ENCODE measurements around the gene LAMC3.
"Not testable (repeated sequence)": the region's sequence is repeated elsewhere in the genome, so short reads cannot be mapped to it uniquely, and the experiment has no call there.

The LAMC3 gene

DNA sequence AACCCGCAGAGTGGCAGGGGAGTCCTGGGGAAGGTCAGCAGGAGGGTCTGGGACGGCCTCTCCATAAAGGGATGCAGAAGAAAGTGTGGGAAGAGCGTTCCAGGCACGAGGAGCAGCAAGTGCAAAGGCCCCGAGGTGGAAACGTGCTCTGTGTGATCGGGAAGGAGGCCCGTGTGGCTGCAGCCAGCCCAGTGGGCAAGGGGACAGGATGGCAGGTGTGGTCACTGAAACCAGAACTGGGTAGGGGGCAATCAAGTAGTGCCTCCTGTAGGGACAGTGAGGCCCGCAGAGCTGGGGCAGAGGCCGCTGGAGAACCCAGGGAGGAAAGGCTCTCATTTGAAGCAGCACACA, 16.3 kb upstream of the LAMC3 start:
- no peak for DNase-seq

DNA sequence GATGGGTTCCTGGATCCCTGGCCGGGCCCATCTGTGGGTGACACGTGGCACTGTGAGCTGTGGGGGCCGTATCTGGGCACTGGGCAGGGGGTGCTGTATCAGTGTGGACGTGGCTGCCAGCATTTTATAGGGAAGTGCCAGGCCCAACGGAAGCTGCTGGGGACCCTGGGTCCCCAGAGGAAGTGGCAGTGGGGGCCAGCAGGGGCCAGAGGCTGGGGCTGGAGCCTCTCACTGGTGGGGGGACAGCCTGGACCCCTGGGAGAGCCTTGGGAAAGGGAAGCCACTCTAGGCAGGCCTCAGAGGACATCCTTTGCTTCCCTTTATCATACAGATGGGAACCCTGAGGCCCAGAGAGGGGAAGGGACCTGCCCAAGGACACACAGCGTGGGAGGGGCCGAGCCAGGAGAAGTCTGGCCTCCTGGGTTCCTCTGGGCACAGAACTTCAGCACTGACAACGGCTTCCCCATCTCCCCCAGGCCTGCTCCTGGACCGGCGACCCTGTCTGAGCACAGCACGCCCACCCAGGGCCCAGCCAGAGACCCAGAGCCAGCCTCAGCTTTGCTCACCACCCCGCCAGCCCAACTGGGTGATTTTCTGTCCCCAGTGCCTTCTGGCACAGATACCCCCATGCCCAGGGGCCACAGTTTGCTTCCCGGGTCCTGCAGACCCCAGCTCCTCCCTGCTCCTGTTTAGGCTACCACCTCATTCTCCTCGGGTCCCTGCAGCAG, 15.5 kb upstream of the LAMC3 start:
- DNase-seq = no peak

DNA sequence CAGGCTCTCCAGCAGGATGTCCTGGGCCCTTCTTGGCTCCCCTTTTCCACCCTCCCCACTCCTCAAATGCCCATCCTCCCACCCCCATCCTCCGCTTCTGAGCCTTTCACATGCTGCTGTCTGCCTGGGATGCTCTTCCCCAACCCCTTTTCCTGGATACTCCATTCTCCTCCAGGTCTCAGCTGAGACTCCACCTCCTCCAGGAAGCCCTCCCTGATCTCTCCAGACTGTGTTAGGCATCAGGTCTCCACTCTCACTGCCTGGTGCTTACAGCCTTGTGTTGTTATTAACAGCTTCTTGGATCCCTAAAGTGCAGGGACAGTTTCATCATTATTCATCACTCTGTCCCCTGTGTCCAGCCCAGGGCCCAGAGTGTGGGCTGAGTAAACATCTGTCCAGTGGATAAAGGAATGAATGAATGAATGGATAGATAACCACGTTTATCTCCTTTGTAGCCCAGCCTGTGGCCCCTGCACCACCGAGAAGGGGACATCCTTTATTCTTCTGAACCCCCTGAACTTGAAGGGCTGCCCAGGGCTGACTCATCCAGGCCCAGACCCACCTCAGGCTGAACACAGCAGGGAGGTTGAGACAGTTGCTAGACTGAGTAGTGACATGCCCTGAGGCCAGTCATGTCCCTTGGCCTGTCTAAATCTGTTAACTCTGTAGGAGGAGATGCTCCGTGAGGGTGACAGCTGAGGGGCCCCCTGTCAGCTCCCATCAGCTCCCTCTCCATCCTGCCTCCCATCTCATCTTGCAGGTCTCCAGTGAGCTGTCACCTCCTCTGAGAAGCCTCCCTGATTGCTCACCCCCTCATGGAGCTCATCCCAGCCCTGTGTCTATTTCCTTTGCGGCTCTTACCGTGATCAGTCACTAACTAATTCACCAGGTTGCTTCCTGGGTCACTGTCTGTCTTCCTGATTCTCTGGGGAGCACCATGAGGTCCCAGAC, 14.6 kb upstream of the LAMC3 start:
- no peak for DNase-seq

DNA sequence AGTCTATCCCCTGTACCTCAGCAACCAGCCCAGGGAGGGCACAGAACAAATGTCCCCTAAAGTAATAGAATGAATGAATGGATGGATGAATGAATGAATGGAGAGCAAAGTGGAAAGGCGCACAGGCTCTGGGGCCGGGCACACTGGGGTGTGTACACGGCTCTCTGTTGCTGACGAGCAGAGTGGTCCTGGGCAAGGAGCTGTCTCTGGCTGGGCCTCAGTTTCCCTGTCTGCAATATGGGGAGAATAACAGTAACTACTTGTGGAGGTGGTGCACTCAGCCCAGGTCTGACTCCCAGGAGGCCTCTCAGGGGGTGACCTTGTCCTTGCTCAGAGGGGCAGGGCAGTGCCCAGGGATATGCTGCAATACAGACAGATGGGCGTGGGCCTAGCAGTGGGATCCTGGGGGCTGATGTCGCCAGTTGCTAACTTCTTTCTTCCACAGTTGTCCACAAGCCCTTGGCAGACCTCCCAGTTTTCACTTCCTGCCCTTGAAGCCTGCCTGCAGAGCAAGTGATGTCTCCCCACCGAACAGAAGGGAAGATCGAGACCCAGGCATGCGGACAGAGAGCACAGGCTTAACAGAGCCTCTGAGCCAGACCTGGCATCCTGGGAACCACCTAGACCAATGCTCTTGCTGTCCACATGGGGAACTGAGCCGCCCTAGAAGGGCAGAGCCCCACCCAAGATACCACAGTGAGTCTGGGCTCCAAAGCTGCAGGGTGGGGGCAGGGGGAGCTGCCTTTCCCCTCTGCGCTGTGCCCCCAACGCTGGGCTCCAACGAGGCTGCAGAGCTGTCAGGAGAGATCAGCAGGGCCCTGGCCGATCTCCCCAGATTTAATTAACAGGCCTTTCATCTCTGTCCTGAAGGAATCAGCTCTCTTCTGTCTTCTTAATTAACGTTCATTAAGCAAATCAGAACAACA, 13.6 kb upstream of the LAMC3 start:
- DNase-seq = no peak

GRCh38 chr9:130996205-130996604, 12.8 kb upstream of the LAMC3 start:
- no peak for DNase-seq

- no peak for DNase-seq
Observed at GRCh38 chr9:130996676-130997394, 12.1 kb upstream of the LAMC3 start.

DNA sequence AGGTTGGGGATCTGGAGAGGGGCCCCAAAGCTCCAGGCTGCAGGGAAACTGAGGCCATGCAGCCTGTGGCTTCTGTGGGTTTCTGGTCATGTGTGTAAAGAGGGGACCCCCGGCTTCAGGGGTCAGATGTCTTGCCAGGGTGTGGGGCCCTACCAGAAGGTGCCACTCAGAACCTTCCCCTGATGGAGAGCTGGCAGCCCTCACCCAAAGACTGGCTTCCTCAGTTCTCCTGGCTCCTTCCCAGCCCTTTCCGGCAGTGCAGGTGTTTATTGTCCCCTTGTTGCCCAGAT, 11.6 kb upstream of the LAMC3 start:
- DNase-seq = no peak

GRCh38 chr9:130997925-130998596, 10.9 kb upstream of the LAMC3 start:
- DNase-seq = peak; percentile 57

DNA sequence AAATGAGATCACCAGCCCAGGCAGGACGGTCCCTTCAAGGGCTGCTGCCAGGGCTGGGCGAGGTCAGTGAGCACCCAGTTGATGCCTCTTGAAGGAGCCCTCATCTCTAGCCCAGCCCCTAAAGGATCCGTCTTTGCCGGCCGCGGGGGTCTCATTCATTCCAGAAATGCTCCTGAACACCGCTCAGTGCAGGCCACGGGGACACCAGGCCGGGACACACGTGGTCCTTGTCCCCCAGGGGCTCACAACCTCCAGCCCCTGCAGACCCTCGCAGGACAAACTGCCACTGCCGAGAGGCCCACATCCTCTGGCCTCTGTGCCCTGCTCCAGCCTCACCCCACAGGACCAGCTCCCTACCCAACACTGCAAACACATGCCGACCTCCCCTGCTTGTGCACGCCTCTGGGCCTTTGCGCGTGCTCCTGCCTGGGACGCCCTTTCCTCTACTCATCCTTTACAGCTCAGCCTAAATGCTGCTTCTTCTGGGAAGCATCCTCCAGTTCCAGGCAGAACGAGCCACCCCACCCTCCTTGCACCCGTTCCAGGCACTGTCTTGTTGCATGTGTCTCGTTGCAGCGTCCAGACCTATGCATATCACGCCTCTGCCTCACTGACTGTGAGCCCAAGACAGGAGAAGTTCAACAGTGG, 10.3 kb upstream of the LAMC3 start:
- no peak for DNase-seq

- DNase-seq = no peak
Observed at GRCh38 chr9:130999245-130999623, 9.7 kb upstream of the LAMC3 start.

GRCh38 chr9:131000526-131000925, 8.4 kb upstream of the LAMC3 start:
- DNase-seq = not testable (repeated sequence)

GRCh38 chr9:131001021-131001420, 8.0 kb upstream of the LAMC3 start:
- DNase-seq = no peak

DNA sequence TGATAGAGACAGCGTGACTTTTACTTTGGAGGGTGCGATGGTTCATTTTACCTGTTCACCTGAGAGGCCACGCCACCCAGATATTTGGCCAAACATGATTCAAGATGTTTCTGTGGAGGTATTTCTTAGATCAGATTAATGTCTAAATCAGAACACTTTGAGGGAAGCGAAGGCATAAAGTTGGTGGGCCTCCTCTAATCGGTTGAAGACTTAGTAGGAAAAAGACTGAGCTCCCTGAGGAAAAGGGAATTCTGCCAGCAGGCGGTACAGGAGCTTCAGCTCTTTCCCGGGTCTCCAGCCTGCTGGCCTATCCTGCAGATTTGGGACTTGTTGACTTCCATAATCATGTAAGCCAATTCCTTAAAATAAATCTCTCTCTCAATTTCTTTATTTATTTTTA, 7.0 kb upstream of the LAMC3 start:
- no peak for DNase-seq

DNA sequence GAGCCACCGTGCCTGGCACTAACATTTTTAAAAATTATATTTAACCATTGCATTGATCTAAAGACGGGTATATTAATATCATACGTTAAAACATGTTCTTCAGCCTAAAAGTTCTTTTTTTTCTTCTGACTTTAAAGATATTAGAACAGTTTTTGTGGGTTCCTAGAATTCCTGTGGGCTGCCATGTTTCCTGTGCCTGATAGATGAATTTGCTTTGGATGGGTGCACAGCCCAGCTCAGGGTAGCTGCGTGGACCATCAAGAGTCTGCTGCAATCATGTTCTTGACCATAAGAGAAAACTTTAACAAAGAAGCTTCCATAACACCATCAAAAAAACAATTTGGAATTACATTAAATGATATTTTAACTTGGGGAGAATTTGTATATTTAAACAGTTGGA, 2.4 kb upstream of the LAMC3 start:
- no peak for DNase-seq

DNA sequence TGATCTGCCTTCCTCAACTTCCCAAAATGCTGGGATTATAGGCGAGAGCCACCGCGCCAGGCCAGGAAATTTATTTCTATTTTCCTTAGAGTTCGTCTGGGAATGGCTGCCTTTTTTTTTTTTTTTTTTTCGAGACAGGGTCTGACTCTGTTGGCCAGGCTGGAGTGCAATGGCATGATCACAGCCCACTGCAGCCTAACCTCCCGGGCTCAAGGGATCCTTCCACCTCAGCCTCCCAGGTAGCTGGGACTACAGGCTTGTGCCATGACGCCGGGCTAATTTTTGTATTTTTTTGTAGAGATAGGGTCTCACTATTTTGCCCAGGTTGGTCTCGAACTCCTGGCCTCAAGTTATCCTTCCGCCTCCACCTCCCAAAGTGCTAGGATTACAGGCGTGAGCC, 888 bp upstream of the LAMC3 start:
- DNase-seq = no peak

DNA sequence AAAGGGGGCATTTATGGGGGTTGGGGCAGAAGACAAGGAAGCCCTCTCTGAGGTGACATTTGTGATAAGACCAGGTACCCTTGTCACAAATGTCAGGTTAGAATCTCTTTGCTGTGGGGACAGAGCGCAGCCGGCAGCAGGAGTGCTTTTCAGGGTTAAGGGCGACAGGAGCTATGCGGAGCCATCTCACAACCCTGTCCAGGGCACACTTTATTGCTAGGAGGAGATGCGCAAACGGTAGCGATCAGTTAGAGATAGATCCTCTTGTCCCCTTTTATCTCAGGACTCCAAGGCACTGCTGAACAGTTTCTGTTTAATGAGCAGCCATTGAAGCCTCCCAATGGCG, 438 bp upstream of the LAMC3 start:
- DNase-seq = no peak

- DNase-seq = no peak
Observed at GRCh38 chr9:131010482-131011273, 1.7 kb downstream of the LAMC3 start.

DNA sequence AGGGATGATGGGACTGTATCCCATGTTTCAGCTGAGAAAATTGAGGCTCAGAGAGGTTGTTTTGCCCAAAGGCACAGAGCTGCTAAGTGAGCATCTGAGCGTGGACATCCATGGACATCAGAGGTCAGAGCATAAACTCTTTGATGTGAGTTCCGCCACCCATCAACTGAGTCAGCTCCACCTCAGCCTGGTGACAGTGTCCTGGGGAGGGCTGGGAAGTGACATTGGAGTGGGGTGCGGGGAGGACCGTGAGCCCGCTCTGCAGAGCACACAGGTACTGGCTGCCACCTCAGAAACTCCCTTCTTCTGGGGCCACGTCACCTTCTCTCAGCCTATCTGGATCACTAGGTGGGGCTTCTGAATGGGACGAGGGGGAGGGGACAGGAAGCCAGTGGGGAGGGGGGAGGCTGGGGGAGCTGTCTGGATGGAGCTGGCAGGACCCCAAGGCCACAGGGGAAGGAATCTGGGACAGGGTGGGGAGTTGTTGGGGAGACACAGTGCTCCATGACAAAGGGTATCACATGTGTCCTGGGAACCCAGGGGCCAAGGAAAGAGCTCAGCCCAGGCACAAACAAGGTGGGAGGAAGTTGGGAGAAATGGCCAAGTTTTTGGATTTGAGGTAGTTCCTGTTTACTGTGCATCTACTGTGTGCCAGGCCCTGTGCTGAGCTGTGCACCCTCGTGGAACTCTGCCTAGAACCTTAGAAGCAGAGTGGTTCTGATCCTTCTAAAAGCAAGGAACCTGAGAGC, 2.5 kb downstream of the LAMC3 start:
- no peak for DNase-seq

DNA sequence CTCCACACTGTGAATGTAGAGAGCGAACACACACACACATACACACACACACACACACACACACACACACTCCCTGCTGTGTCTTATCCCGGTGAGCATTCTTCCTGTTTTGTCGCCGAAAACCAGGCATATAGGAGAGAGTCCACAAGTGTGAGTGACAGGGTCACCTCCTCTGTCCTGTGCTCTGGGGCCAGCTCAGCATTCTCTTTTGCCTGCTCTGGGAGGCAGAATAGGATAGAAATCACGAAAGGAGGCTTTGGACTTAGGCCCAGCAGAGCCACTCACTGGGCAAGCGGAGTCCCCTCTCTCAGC, 3.0 kb downstream of the LAMC3 start:
- DNase-seq = no peak

- no peak for DNase-seq
Observed at GRCh38 chr9:131012396-131012917, 3.5 kb downstream of the LAMC3 start.

Data from HCEC 1CT (cell line).